ENCODE measurements around the gene LDLRAP1.

LDLRAP1 gene

DNA sequence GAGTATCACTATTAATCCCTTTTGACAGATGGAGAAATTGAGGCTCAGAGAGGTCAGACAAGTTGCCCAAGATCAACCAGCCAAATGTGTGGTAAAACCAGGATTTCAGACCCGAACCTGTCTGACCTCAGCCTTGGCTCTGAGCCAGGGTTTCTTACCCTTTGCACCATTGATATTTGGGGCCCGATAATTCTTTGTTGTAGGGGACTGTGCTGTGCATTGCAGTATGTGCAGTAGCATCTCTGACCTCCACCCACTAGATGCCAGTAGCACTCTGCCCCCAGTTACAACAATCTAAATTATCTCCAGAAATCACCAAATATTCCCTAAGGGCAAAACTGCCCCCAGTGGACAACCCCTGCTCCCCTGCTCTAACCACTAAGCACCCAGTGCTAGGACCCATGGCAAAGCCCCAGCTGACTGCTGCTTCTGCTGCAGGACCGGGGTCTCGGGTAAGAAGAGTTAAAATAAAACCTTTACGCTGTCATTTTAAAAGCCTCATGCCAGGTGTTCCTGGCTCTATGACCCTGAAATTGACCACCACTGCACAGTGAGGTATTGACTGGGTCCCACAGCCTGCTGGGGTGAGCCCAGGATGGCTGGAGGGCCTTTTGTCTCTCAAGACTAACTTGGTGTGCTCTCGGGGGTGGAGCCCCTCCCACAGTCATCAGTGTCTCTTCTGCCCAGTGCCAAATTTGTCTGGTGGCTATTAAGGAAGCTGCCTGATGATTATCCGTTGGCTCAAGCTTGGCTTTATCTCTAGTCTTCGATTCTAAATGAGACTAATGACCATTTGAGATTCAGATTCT lies 67.6 kb downstream of the LDLRAP1 start:
- no peak for DNase-seq (ENCODE audit: insufficient read length, low spot score)
- peak; percentile 45 for FAIRE-seq
- TF ChIP-seq POLR2A (IDR thresholded peaks at IDR 0.05; ENCODE audit: low read depth, low read length) (no peak), SPI1 (IDR thresholded peaks at IDR 0.05; ENCODE audit: low read depth, low read length) (no peak), TAF1 (IDR thresholded peaks at IDR 0.05; ENCODE audit: low read depth, low read length) (no peak), POU2F2 (IDR thresholded peaks at IDR 0.05; ENCODE audit: low read depth, low read length) (no peak), POLR2AphosphoS5 (IDR thresholded peaks at IDR 0.05; ENCODE audit: low read depth, low read length) (no peak), PAX5 (IDR thresholded peaks at IDR 0.05; ENCODE audit: insufficient read depth, low read length, severe bottlenecking) (no peak)

DNA sequence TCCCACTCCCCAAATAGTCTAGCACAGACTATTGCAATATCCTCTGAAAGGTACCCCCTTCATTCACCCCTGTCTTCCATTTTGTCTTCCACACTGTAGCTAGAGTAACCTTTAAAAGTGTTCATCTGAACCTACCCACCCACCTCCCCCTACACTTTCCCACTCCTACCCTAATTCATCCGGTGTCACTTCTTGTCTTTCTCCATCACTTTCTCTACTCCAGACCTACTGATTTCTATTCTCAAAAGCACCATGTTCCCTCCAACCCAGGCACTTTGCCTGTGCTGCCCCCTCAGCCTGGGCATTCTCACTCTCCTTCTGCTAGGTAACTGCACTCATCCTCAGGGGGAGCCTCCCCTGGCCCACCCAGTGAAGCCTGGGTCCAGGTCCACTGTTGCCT lies 68.4 kb downstream of the LDLRAP1 start:
- FAIRE-seq (peak; percentile 13), DNase-seq (ENCODE audit: insufficient read length, low spot score) (no peak)
- TF ChIP-seq SPI1 (IDR thresholded peaks at IDR 0.05; ENCODE audit: low read depth, low read length): no peak
- TF ChIP-seq POLR2AphosphoS5 (IDR thresholded peaks at IDR 0.05; ENCODE audit: low read depth, low read length): no peak
- TF ChIP-seq POLR2A (IDR thresholded peaks at IDR 0.05; ENCODE audit: low read depth, low read length): no peak
- no peak for TF ChIP-seq PAX5 (IDR thresholded peaks at IDR 0.05; ENCODE audit: insufficient read depth, low read length, severe bottlenecking)

DNA sequence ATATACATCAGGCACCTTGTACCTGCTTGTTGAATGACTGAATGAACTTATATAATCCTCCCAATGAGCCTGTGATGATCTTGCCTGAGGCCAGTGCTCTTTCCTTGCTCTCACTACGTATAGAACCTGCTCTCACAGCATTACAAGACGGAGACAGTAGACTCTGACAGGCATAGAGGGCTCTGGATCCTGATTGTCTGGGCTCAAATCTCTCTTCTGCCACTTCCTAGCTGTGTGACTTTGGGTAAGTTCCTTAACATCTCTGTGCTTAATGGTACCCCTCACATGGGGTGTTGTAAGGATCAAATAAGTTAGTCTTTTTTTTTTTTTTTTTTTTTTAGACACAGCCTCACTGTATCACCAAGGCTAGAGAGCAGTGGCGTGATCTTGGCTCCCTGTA lies 69.0 kb downstream of the LDLRAP1 start:
- DNase-seq (ENCODE audit: insufficient read length, low spot score) (no peak), FAIRE-seq (no peak)
- TF ChIP-seq POLR2A (IDR thresholded peaks at IDR 0.05; ENCODE audit: low read depth, low read length): no peak
- no peak for TF ChIP-seq PAX5 (IDR thresholded peaks at IDR 0.05; ENCODE audit: insufficient read depth, low read length, severe bottlenecking)
- TF ChIP-seq TAF1 (IDR thresholded peaks at IDR 0.05; ENCODE audit: low read depth, low read length): no peak
- no peak for TF ChIP-seq POLR2AphosphoS5 (IDR thresholded peaks at IDR 0.05; ENCODE audit: low read depth, low read length)
- no peak for TF ChIP-seq POU2F2 (IDR thresholded peaks at IDR 0.05; ENCODE audit: low read depth, low read length)
- no peak for TF ChIP-seq SPI1 (IDR thresholded peaks at IDR 0.05; ENCODE audit: low read depth, low read length)

DNA sequence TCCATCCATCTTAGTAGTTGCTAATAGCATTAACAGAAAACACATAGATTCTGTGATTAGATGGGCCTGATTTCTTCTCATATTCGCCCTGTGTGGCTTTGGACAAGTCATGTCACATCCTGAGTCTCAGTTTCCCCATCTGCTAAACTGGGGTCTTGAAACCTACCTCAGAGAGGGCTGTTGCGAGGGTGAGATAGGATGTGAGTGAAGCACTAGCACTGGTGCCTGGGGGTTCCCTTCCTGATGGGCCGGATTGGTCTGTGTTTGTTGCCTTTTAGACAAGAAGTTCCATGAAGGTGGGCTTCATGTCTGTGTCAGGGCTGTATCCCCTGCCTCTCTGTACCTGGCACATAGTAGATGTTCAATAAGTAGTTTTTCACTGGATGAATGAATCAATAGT lies 69.7 kb downstream of the LDLRAP1 start:
- no peak for TF ChIP-seq SPI1 (IDR thresholded peaks at IDR 0.05; ENCODE audit: low read depth, low read length)
- FAIRE-seq (no peak), DNase-seq (ENCODE audit: insufficient read length, low spot score) (no peak)

DNA sequence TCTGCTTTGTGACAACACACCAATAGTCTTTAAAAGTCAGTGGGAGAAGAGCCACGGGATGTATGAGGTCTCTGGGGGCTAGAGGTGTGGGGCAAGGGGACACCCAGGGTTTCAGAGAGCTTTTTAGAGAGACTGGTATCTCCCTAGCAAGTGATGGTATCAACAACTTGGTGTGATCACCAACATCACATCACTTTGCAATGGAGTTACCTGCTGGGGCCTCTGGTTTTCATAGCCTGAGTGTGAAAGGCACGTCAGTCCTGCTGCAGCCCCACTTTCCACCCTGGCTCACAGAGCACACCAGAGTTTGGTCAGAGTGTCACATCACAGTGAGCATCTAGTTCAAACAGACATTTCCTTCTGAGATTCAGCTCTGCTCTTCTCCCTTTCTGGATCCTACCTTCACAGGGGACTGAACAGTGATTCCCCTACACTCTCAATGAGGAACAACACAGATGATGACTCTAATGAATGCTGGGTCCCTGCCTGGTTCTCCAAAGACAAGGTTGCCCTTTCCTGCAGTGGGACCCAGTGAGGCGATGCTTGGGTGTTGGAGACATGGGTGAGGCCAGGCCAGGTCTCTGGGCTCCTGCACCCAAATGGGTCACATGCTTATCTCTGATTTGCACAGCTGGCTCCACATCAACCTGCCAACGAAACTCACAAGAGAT lies 71.2 kb downstream of the LDLRAP1 start:
- no peak for DNase-seq (ENCODE audit: insufficient read length, low spot score)
- FAIRE-seq: peak; percentile 28
- TF ChIP-seq PAX5 (IDR thresholded peaks at IDR 0.05; ENCODE audit: insufficient read depth, low read length, severe bottlenecking): no peak
- TF ChIP-seq POU2F2 (IDR thresholded peaks at IDR 0.05; ENCODE audit: low read depth, low read length): no peak
- TF ChIP-seq TAF1 (IDR thresholded peaks at IDR 0.05; ENCODE audit: low read depth, low read length): no peak
- TF ChIP-seq POLR2A (IDR thresholded peaks at IDR 0.05; ENCODE audit: low read depth, low read length): no peak
- TF ChIP-seq POLR2AphosphoS5 (IDR thresholded peaks at IDR 0.05; ENCODE audit: low read depth, low read length): no peak
- TF ChIP-seq SPI1 (IDR thresholded peaks at IDR 0.05; ENCODE audit: low read depth, low read length): no peak

DNA sequence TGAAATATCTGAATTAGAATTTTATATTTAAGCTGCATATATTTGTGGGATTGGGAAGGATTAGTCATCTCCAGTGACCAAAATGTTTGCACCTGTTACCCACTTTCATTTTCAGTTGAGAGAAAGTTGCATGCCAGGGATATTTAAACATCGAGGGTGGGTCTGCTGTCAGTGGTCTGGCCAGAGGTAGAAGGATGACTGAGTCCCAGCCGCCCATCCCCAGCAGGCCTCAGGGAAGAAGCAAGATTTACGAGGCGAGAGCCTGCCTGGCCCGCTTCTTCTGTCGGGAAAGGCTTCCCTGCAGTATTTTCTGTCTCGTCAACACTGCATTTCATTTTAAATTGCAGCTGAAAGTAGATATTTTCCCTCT lies 71.8 kb downstream of the LDLRAP1 start:
- DNase-seq (ENCODE audit: insufficient read length, low spot score) (no peak), FAIRE-seq (no peak)
- TF ChIP-seq POLR2A (IDR thresholded peaks at IDR 0.05; ENCODE audit: low read depth, low read length) (no peak), POU2F2 (IDR thresholded peaks at IDR 0.05; ENCODE audit: low read depth, low read length) (no peak), SPI1 (IDR thresholded peaks at IDR 0.05; ENCODE audit: low read depth, low read length) (no peak), PAX5 (IDR thresholded peaks at IDR 0.05; ENCODE audit: insufficient read depth, low read length, severe bottlenecking) (no peak), TAF1 (IDR thresholded peaks at IDR 0.05; ENCODE audit: low read depth, low read length) (no peak), POLR2AphosphoS5 (IDR thresholded peaks at IDR 0.05; ENCODE audit: low read depth, low read length) (no peak)

DNA sequence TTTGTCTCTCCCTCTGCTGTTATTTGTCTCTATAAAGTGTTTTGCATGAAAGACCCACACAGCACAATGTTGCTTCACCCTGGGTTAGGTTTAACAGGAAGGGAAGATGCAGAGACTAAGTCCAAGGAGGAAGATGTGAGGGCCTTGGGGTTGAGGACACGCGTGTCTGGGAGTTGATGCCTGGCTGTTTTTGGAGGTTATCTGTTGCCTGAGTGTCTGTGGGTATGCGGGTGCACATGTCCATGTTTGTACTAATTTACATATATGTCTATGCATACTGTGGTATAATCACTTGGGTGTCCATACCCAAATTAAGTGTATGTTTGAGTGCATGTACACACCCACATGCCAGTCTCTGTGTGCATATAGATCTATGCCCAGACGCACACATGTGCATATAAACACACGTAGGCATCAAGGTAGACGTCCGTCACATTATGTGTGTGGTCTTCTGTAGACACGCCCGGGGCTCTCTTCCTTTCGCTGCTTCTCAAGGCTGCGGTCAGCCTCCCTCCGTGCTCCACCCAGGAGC lies 72.2 kb downstream of the LDLRAP1 start:
- FAIRE-seq (peak; percentile 72), DNase-seq (ENCODE audit: insufficient read length, low spot score) (no peak)
- no peak for TF ChIP-seq TAF1 (IDR thresholded peaks at IDR 0.05; ENCODE audit: low read depth, low read length)
- TF ChIP-seq PAX5 (IDR thresholded peaks at IDR 0.05; ENCODE audit: insufficient read depth, low read length, severe bottlenecking): no peak
- no peak for TF ChIP-seq POLR2A (IDR thresholded peaks at IDR 0.05; ENCODE audit: low read depth, low read length)
- TF ChIP-seq SPI1 (IDR thresholded peaks at IDR 0.05; ENCODE audit: low read depth, low read length): no peak
- TF ChIP-seq POU2F2 (IDR thresholded peaks at IDR 0.05; ENCODE audit: low read depth, low read length): no peak
- TF ChIP-seq POLR2AphosphoS5 (IDR thresholded peaks at IDR 0.05; ENCODE audit: low read depth, low read length): no peak

DNA sequence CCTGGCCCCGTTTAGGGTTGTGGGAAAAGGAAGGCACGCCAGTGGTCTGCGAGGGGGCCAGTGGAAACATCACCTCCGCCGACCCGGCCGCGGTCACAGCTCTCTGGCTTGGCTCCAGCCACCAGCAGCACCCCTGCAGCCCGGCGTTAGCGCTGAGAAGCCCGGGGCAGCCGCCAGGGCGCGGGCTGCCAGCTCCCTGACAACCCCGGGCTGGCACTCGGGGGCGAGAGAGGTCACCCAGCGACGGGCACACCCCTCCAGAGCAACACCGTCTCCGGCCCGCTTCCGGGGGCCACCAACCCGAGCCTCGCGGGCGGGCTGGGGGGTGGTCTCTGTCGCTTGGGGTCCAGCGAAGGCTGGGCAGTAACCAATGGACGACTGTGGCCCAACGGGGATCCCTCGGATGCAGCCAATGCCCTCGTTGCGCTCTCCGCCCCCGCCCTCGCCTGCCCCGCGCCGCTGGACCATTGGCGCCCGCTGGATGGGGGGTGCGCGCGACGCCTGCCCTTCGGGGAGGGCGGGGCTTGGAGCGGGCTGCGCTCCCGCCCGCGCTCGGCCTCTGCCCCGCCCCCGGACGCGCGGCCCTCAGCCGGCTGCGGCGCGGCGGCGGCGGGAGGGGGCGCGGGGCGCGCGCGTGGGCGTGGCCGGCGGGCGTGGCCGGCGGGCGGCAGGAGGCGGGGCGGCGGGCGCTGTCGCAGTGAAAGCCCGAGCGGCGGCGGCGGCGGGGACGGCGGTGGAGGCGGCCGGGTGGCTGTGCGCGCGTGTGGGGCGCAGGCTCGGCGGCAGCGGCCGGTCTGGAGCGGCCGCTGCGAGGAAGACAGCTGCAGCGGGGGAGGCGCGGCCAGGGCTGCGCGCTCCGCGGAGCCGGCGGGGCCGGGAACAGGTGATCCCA lies 72.9 kb downstream of the LDLRAP1 start, which contains the start of gene MAN1C1:
Gene MAN1C1, plus strand, starts transcription at position 697 of the 892 bp plus-strand sequence. CDS start 1,007 bp downstream, outside the sequence.
- TF ChIP-seq POLR2AphosphoS5 (IDR thresholded peaks at IDR 0.05; ENCODE audit: low read depth, low read length): no peak
- no peak for TF ChIP-seq TAF1 (IDR thresholded peaks at IDR 0.05; ENCODE audit: low read depth, low read length)
- TF ChIP-seq POLR2A (IDR thresholded peaks at IDR 0.05; ENCODE audit: low read depth, low read length): no peak
- no peak for TF ChIP-seq POU2F2 (IDR thresholded peaks at IDR 0.05; ENCODE audit: low read depth, low read length)
- no peak for TF ChIP-seq SPI1 (IDR thresholded peaks at IDR 0.05; ENCODE audit: low read depth, low read length)
- TF ChIP-seq PAX5 (IDR thresholded peaks at IDR 0.05; ENCODE audit: insufficient read depth, low read length, severe bottlenecking): no peak
- DNase-seq (ENCODE audit: insufficient read length, low spot score): peak; percentile 85
- FAIRE-seq: peak; percentile 93

Data from GM12891 (cell line).